PC-3 (cell line): ENCODE results near the gene CBLN1. TPM values are rescaled to one million over a fixed set of nuclear protein-coding genes. Genes with fewer than 3 reads are reported as not detected.

Experiments used
- ATAC-seq: fragments of 200-7000 bp; cut with Tn5 transposase; 2 replicates; pipeline ENCODE4 v1.9.1; 2020; ENCODE audit warnings: mild to moderate bottlenecking, moderate library complexity
- BruUV-seq: library from RNA; stranded (reverse); fragments of 400-500 nt; replicated peaks from 2 replicates; lab custom pipeline; 2021; lab: Mats Ljungman, UMichigan
- CTCF ChIA-PET: fragments of 300-600 bp; sonication (Branson Sonifier 250); formaldehyde crosslinking; loops from one replicate; lab custom pipeline; 2022; ENCODE audit warnings: antibody characterized with exemption; lab: Charles Lee
- POLR2A ChIA-PET: fragments of 300-600 bp; sonication (Branson Sonifier 250); formaldehyde crosslinking; loops from one replicate; lab custom pipeline; 2022; ENCODE audit warnings: antibody characterized with exemption; ENCODE audit not compliant: unreplicated experiment; lab: Charles Lee
- DNase-seq: peaks from one replicate; pipeline ENCODE4 v3.0.0-alpha.2; 2015
- H2AFZ ChIP-seq: fragments of 300-600 bp; sonication (generic); 2 replicates; pipeline ENCODE4 v1.6.0; 2016; ENCODE audit warnings: antibody characterized with exemption, low read length
- H3F3A ChIP-seq: fragments of 300-600 bp; sonication (generic); one replicate; pipeline ENCODE4 v1.6.0; 2017; ENCODE audit warnings: antibody characterized with exemption, low read length, control low read depth, mild to moderate bottlenecking; ENCODE audit not compliant: unreplicated experiment
- H3K27ac ChIP-seq: fragments of 300-600 bp; sonication (generic); 2 replicates; pipeline ENCODE4 v1.5.1; 2016; ENCODE audit warnings: mild to moderate bottlenecking, low read length
- H3K27me3 ChIP-seq: fragments of 300-600 bp; sonication (generic); 2 replicates; pipeline ENCODE4 v1.6.1; 2016; ENCODE audit warnings: low read length, mixed read lengths
- H3K36me3 ChIP-seq: fragments of 300-600 bp; sonication (generic); 2 replicates; pipeline ENCODE4 v1.6.1; 2016; ENCODE audit warnings: low read depth, mixed run types, low read length, mixed read lengths
- H3K4me1 ChIP-seq: fragments of 300-600 bp; sonication (generic); 2 replicates; pipeline ENCODE4 v1.5.1; 2016; ENCODE audit warnings: low read length; ENCODE audit not compliant: insufficient read depth
- H3K4me2 ChIP-seq: fragments of 300-600 bp; sonication (generic); 2 replicates; pipeline ENCODE4 v1.6.0; 2016; ENCODE audit warnings: low read length
- H3K4me3 ChIP-seq: fragments of 300-600 bp; sonication (generic); 2 replicates; pipeline ENCODE4 v1.5.1; 2016; ENCODE audit warnings: mild to moderate bottlenecking, low read length, mixed read lengths
- H3K79me2 ChIP-seq: fragments of 300-600 bp; sonication (generic); 2 replicates; pipeline ENCODE4 v1.6.1; 2017; ENCODE audit warnings: low read length, mixed read lengths
- H3K9ac ChIP-seq: fragments of 300-600 bp; sonication (generic); 2 replicates; pipeline ENCODE4 v1.6.0; 2016; ENCODE audit warnings: mild to moderate bottlenecking, low read length
- H3K9me2 ChIP-seq: fragments of 300-600 bp; sonication (generic); replicated peaks from 2 replicates; pipeline ENCODE4 v1.6.1; 2016; ENCODE audit warnings: mixed run types, low read length, mixed read lengths
- H3K9me3 ChIP-seq: fragments of 300-600 bp; sonication (generic); 2 replicates; pipeline ENCODE4 v1.6.1; 2016; ENCODE audit warnings: low read length, mixed read lengths
- H4K20me1 ChIP-seq: fragments of 300-600 bp; sonication (generic); 2 replicates; pipeline ENCODE4 v1.6.1; 2016; ENCODE audit warnings: low read length, mixed read lengths
- EZH2 ChIP-seq: fragments of 300-600 bp; sonication (generic); IDR thresholded peaks from one replicate; pipeline ENCODE4 v1.6.1; 2017; ENCODE audit warnings: antibody characterized with exemption, mild to moderate bottlenecking, low read length; ENCODE audit not compliant: unreplicated experiment
- EZH2phosphoT487 ChIP-seq: fragments of 300-600 bp; sonication (generic); IDR thresholded peaks from 2 replicates; pipeline ENCODE4 v1.6.1; 2018; ENCODE audit warnings: mild to moderate bottlenecking, antibody characterized with exemption, low read length, borderline replicate concordance
- intact Hi-C: fragments of 100-400 bp; cut with micrococcal nuclease; formaldehyde crosslinking; loops from 2 replicates; pipeline ENCODE4 v1.9.0; 2023
- total RNA-seq: library from RNA; depleted of rRNA; stranded (reverse); fragments of >200 nt; gene quantifications from 2 replicates; pipeline ENCODE4 v1.2.3, GENCODE V29; 2014
- TF ChIP-seq, protein P1 (sequence below): fragments of 300-600 bp; sonication (generic); conservative IDR thresholded peaks from 2 replicates; pipeline ENCODE4 v1.5.1; 2017; ENCODE audit warnings: antibody characterized with exemption, low read depth, mild to moderate bottlenecking, low read length

The CBLN1 gene
- total RNA-seq, 1 experiment from 2014 or later = 0.04 TPM

DNA sequence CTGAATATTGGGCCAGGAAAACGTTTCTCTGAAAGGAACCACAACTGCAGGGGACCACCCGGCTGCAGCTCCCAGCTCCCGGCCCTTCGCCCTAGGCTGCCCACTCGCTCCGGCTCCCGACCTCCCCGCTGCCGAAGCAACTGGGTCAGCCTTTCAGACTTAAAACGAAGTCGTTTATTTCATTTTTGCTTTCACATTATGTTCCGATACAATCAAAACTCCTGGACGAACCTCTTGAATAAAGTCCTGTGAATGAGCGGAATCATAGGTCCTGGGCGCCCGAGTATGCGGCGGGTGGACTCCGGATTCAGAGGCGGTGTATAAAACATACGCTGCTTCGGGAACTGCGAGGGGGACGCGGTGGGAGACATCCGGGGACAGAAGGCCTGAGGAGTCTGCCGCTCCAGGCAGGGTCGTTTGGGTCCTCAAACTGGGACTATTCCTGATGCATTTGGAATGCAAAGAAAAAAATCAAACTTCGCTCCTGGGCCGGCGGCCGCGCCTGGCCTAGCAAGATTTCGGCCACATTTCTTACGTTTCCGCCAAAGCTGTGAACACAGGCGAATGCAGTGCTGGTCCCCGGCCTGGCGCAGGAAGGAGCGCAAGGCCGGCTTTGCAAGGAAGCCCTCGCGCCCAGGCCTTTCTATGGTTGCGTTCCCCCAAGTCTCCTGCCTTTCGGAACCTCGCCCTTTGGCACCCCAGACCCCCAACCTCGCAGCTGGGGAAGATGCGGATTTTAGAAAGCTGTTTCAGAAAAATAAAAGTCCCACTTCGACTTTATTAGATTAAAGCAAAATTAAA is 3.7 kb downstream of the CBLN1 start:
- Histone ChIP-seq H3K27ac (no peak overlapping the region), H3K9me2 (no peaks in the 10 kb centered on the region), H2AFZ (no peak overlapping the region), H3K36me3 (no peaks in the 10 kb centered on the region), H3K4me2 (no peak overlapping the region), H3K4me1 (no peaks in the 10 kb centered on the region), H3K9ac (no peak overlapping the region), H4K20me1 (no peaks in the 10 kb centered on the region), H3K9me3 (no peaks in the 10 kb centered on the region), H3F3A (no peaks in the 10 kb centered on the region), H3K4me3 (no peak overlapping the region), H3K27me3 (peaks cover 62% of the 10 kb centered on the region), H3K79me2 (no peaks in the 10 kb centered on the region)
- POLR2A ChIA-PET = no interaction called here
- no peak for TF ChIP-seq EZH2
- TF ChIP-seq EZH2phosphoT487 = no peak
- DNase-seq = no peak
- no TSS peak for BruUV-seq
- no peak for ATAC-seq
- intact Hi-C loops = no loop called here
- CTCF ChIA-PET = no interaction called here

DNA sequence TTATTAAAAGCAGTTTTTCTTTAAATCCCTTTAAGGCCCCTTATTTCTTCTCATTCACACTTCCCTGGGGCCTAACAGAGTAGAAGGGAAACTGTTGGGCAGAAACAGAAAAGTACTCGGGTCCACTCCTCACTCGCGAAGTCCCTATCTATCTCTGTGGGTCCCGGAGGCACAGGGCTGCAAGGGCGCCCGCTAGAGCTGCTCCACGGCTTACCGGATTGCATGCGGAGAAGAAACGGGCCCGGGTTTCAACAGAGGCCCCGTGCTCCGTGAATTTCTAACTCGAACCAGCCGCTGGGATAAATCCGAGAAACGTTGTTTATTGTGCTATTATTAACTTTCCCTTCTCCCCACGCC is 4.3 kb downstream of the CBLN1 start:
- no peak overlapping the region for H3K9ac ChIP-seq
- ChIA-PET CTCF (no interaction called here), POLR2A (no interaction called here)
- intact Hi-C loops = no loop called here
- ATAC-seq = no peak
- no peaks in the 10 kb centered on the region for H3K9me2 ChIP-seq
- H4K20me1 ChIP-seq = no peaks in the 10 kb centered on the region
- no peak overlapping the region for H3K4me2 ChIP-seq
- H3K4me1 ChIP-seq = no peaks in the 10 kb centered on the region
- no peak overlapping the region for H2AFZ ChIP-seq
- TF ChIP-seq EZH2 (no peak), EZH2phosphoT487 (no peak)
- TF ChIP-seq, protein P1, sequence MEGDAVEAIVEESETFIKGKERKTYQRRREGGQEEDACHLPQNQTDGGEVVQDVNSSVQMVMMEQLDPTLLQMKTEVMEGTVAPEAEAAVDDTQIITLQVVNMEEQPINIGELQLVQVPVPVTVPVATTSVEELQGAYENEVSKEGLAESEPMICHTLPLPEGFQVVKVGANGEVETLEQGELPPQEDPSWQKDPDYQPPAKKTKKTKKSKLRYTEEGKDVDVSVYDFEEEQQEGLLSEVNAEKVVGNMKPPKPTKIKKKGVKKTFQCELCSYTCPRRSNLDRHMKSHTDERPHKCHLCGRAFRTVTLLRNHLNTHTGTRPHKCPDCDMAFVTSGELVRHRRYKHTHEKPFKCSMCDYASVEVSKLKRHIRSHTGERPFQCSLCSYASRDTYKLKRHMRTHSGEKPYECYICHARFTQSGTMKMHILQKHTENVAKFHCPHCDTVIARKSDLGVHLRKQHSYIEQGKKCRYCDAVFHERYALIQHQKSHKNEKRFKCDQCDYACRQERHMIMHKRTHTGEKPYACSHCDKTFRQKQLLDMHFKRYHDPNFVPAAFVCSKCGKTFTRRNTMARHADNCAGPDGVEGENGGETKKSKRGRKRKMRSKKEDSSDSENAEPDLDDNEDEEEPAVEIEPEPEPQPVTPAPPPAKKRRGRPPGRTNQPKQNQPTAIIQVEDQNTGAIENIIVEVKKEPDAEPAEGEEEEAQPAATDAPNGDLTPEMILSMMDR = no peak
- no peaks in the 10 kb centered on the region for H3K36me3 ChIP-seq
- H3K9me3 ChIP-seq = no peaks in the 10 kb centered on the region
- no TSS peak for BruUV-seq
- H3K27ac ChIP-seq = no peak overlapping the region
- no peaks in the 10 kb centered on the region for H3F3A ChIP-seq
- DNase-seq = no peak
- H3K4me3 ChIP-seq = no peak overlapping the region
- H3K79me2 ChIP-seq = no peaks in the 10 kb centered on the region
- peaks cover 56% of the 10 kb centered on the region for H3K27me3 ChIP-seq

DNA sequence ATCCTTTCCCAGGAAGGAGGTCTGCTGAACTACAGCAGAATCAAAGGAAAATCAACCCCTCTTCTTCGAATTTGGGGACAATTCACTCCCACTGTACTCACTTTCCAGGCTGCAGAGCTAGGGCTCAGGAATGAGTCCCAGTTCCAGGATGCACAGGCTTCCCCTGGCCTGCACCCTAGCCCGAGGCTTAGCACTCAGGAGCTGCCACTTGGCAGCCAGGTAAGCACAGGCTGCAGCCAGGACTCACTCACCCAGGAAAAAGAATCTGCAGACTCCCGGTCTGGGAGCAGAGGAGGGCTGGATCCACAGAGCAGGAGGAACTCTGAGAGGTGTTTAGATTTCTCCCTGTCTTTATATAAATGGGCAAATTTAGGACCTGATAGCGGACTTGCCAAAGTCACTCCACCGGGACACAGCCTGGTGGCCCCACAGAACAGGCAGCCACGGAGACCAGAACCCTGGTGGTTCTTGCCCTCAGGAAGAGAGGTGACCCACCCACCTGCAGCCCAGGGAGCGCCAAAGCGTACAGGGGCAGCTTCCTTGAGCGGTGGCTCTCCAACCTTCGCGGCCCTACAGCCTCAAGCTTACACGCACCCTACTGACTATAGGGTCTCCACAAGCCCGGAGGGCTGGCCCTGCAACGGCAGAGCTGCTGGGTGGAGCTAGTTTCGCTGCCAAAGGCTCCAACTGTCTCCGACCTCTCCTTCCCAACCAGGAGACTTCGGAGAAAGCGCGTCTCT is 4.8 kb downstream of the CBLN1 start:
- Histone ChIP-seq H3F3A (no peaks in the 10 kb centered on the region), H3K4me1 (no peaks in the 10 kb centered on the region), H3K36me3 (no peaks in the 10 kb centered on the region), H3K27me3 (peaks cover 56% of the 10 kb centered on the region), H3K9me2 (no peaks in the 10 kb centered on the region), H3K9ac (no peak overlapping the region), H2AFZ (no peak overlapping the region), H3K79me2 (no peaks in the 10 kb centered on the region), H3K4me3 (no peak overlapping the region), H4K20me1 (no peaks in the 10 kb centered on the region), H3K4me2 (no peak overlapping the region), H3K27ac (no peak overlapping the region), H3K9me3 (no peaks in the 10 kb centered on the region)
- DNase-seq (no peak), ATAC-seq (no peak)
- no TSS peak for BruUV-seq
- intact Hi-C loops = no loop called here
- POLR2A ChIA-PET = no interaction called here
- CTCF ChIA-PET = no interaction called here
- TF ChIP-seq, protein P1 = no peak
- TF ChIP-seq EZH2 = no peak
- TF ChIP-seq EZH2phosphoT487 = no peak
